Measurements from ENCODE around the gene TANC1. TPM values are rescaled to one million over a fixed set of nuclear protein-coding genes. Genes with fewer than 3 reads are reported as not detected.

Gene TANC1
- total RNA-seq, 2 donors from 2014 or later: 2.9 to 9.5 TPM

DNA sequence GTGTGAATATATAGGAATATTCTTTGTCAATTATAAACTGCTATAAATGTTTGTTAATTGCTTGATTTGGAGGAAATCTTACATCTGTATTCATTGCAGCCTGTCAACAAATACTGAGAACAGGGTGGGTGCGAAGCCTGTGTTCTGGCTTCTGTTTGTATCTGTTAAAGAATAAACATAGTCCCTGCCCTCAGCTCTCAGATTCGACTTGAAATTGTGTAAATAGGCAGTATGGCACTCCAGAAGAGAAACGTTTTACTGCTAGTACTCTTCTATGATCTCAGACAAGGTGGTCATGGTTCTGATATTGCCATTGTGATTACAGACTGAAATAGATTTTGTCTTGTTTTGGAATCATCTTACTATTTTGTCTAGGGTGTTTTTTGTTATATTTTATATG, 92.1 kb downstream of the TANC1 start:
- Histone ChIP-seq H3K36me3 (ENCODE audit: control insufficient read depth, insufficient read depth, low read length) (peaks cover 21% of the 10 kb centered on the region), H3K4me1 (ENCODE audit: control insufficient read depth, insufficient read depth, low read length) (peaks cover 15% of the 10 kb centered on the region), H3K27me3 (ENCODE audit: control insufficient read depth, insufficient read depth, low read length, poor library complexity, severe bottlenecking) (no peaks in the 10 kb centered on the region), H3K9me3 (ENCODE audit: control insufficient read depth, low read length) (no peaks in the 10 kb centered on the region), H3K27ac (ENCODE audit: low read depth, low read length) (no peak overlapping the region), H3K9ac (ENCODE audit: extremely low read depth, low read length, poor library complexity, severe bottlenecking) (no peak overlapping the region), H3K4me3 (ENCODE audit: low read length) (no peak overlapping the region)
- Mint-ChIP-seq H3K27me3 (ENCODE audit: insufficient read depth) (no peaks in the 10 kb centered on the region), H3K27ac (no peak overlapping the region), H3K36me3 (ENCODE audit: low read depth) (no peaks in the 10 kb centered on the region), H3K4me1 (peaks cover 42% of the 10 kb centered on the region), H3K4me3 (no peak overlapping the region), H3K9me3 (no peaks in the 10 kb centered on the region)
- DNase-seq: no peak
- 87 to 92% methylated on average over 3 of the region's 3 CpGs for WGBS, 2 experiments (ENCODE audit: insufficient coverage in 1 of 2, insufficient read length in 1 of 2)
- TF ChIP-seq CTCF (conservative IDR thresholded peaks at IDR 0.05): no peak

DNA sequence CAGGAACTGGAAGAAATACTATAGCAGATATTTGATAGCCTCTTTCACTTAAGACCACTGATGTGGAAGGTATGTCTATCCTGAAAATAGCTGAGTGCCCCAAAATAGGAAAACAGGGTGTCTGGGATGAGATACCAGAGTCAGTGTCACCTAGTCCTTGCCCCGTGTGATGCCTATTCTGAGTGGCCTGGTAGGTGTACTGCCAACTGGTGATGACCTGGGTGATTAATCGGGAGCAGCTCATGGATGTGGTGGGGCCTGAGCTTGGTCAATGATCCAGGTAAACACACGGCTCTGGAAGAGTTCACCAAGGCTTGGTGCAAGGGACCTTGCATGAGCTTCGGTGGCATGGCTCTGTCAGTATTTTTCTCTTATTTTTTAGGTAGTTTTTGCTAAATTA, 95.2 kb downstream of the TANC1 start:
- H3K27me3 Mint-ChIP-seq (ENCODE audit: insufficient read depth): no peaks in the 10 kb centered on the region
- Histone ChIP-seq H3K9ac (ENCODE audit: extremely low read depth, low read length, poor library complexity, severe bottlenecking) (no peak overlapping the region), H3K27me3 (ENCODE audit: control insufficient read depth, insufficient read depth, low read length, poor library complexity, severe bottlenecking) (no peaks in the 10 kb centered on the region), H3K4me1 (ENCODE audit: control insufficient read depth, insufficient read depth, low read length) (peaks cover 22% of the 10 kb centered on the region), H3K9me3 (ENCODE audit: control insufficient read depth, low read length) (no peaks in the 10 kb centered on the region), H3K36me3 (ENCODE audit: control insufficient read depth, insufficient read depth, low read length) (peaks cover 38% of the 10 kb centered on the region), H3K27ac (ENCODE audit: low read depth, low read length) (no peak overlapping the region), H3K4me3 (ENCODE audit: low read length) (no peak overlapping the region)
- H3K36me3 Mint-ChIP-seq (ENCODE audit: low read depth): no peaks in the 10 kb centered on the region
- H3K9me3 Mint-ChIP-seq: no peaks in the 10 kb centered on the region
- DNase-seq: no peak
- peaks cover 46% of the 10 kb centered on the region for H3K4me1 Mint-ChIP-seq
- H3K27ac Mint-ChIP-seq: no peak overlapping the region
- TF ChIP-seq CTCF (conservative IDR thresholded peaks at IDR 0.05): no peak
- no peak overlapping the region for H3K4me3 Mint-ChIP-seq
- 88 to 100% methylated on average over 1 to 4 of the region's 4 CpGs for WGBS, 2 experiments (ENCODE audit: insufficient coverage in 1 of 2, insufficient read length in 1 of 2)

DNA sequence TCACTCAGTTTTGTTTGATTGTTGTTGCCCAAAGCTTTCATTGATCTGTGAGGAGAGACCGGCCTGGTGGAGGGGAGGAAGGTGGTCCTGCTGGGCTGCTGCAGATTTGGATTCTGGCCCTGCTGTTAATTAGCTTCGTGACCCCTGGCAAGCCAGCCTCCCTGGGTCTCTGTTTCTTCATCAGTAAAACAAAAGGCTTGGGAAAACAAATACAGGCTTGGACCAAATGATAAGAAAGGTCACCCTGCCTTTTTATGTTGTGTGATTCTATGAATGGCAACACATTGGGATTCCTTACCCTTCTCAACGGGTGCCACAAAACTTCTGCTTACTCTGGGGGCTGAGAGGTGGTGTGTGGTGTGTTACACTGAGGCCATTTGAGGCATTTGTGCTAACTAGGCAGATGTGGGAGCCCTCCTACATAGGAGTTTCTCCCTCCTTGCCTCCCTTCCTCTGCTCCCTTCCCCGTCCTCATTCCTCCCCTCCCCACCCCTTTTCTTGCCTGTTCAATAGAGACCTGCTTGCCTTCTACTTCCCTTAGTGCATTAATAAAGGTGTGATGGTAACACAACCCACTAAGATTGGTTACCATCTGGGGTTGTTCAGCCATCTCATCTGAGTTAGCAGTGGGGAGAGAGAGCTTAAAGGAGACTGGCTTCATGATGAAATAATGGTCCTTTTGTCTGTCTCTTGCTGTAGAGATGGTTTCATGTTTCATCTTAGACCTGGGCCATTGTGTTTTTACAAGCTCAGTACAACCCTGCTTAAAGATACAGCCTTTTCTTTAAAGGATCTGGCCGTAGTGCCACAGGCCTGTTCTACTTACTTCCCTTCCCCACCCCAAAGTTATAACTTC, 96.2 kb downstream of the TANC1 start:
- H3K4me3 Mint-ChIP-seq: peak overlapping the region; percentile 20
- no peaks in the 10 kb centered on the region for H3K36me3 Mint-ChIP-seq (ENCODE audit: low read depth)
- H3K27me3 ChIP-seq (ENCODE audit: control insufficient read depth, insufficient read depth, low read length, poor library complexity, severe bottlenecking): no peaks in the 10 kb centered on the region
- H3K27ac ChIP-seq (ENCODE audit: low read depth, low read length): peak overlapping the region; percentile 62
- H3K4me1 ChIP-seq (ENCODE audit: control insufficient read depth, insufficient read depth, low read length): peaks cover 22% of the 10 kb centered on the region
- peaks cover 46% of the 10 kb centered on the region for H3K4me1 Mint-ChIP-seq
- H3K9ac ChIP-seq (ENCODE audit: extremely low read depth, low read length, poor library complexity, severe bottlenecking): peak overlapping the region; percentile 18
- no peaks in the 10 kb centered on the region for H3K9me3 Mint-ChIP-seq
- peak overlapping the region; percentile 57 for H3K4me3 ChIP-seq (ENCODE audit: low read length)
- peak; percentile 83 for DNase-seq
- peak overlapping the region; percentile 84 for H3K27ac Mint-ChIP-seq
- no peaks in the 10 kb centered on the region for H3K27me3 Mint-ChIP-seq (ENCODE audit: insufficient read depth)
- no peak for TF ChIP-seq CTCF (conservative IDR thresholded peaks at IDR 0.05)
- H3K36me3 ChIP-seq (ENCODE audit: control insufficient read depth, insufficient read depth, low read length): peaks cover 42% of the 10 kb centered on the region
- no peaks in the 10 kb centered on the region for H3K9me3 ChIP-seq (ENCODE audit: control insufficient read depth, low read length)
- WGBS, 2 experiments (ENCODE audit: insufficient coverage in 1 of 2, insufficient read length in 1 of 2): 15% methylated on average over 5 of the region's 5 CpGs; no CpG with 5 or more reads in 1 of the 2 experiments
